HG03139 (cell line): ENCODE data around the gene MC1R.
"Not testable (repeated sequence)": the region's sequence is repeated elsewhere in the genome, so short reads cannot be mapped to it uniquely, and the experiment has no call there.

ENCODE experiments used
- ATAC-seq: cut with Tn5 transposase; IDR thresholded peaks from one replicate; pipeline ENCODE4 v1.9.1; 2021; ENCODE audit not compliant: unreplicated experiment

The MC1R gene

GRCh38 chr16:89913408-89914387 lies 5.0 kb upstream of the MC1R start:
- no peak for ATAC-seq

GRCh38 chr16:89914642-89915285 lies 3.9 kb upstream of the MC1R start:
- not testable (repeated sequence) for ATAC-seq

GRCh38 chr16:89915303-89916232 lies 3.1 kb upstream of the MC1R start:
- no peak for ATAC-seq

- ATAC-seq: no peak
Observed at GRCh38 chr16:89917773-89918452, 749 bp upstream of the MC1R start.

- no peak for ATAC-seq
Observed at GRCh38 chr16:89919535-89920406, 1.1 kb downstream of the MC1R start.

- ATAC-seq: no peak
Observed at GRCh38 chr16:89920723-89921122, 2.1 kb downstream of the MC1R start.

- ATAC-seq: no peak
Observed at GRCh38 chr16:89921131-89921701, 2.6 kb downstream of the MC1R start.

- no peak for ATAC-seq
Observed at GRCh38 chr16:89921702-89922476, 3.2 kb downstream of the MC1R start.

- ATAC-seq: no peak
Observed at GRCh38 chr16:89922477-89922883, 3.8 kb downstream of the MC1R start.

GRCh38 chr16:89922884-89923639 lies 4.4 kb downstream of the MC1R start, which contains the start of gene TUBB3:
Gene TUBB3 (plus strand): TSS chr16:89923342. CDS start chr16:89923402, 60 bp downstream.
- no peak for ATAC-seq

GRCh38 chr16:89923640-89924296 lies 5.1 kb downstream of the MC1R start:
- ATAC-seq: no peak

GRCh38 chr16:89924297-89924924 lies 5.7 kb downstream of the MC1R start:
- no peak for ATAC-seq

GRCh38 chr16:89924925-89925307 lies 6.3 kb downstream of the MC1R start:
- no peak for ATAC-seq

GRCh38 chr16:89925596-89926079 lies 7.0 kb downstream of the MC1R start:
- peak; percentile 5 for ATAC-seq

GRCh38 chr16:89931305-89931896 lies 12.7 kb downstream of the MC1R start:
- ATAC-seq: no peak

GRCh38 chr16:89931964-89932363 lies 13.3 kb downstream of the MC1R start:
- ATAC-seq: no peak
